Endothelial cell of umbilical vein (primary cell): ENCODE results near the gene TXNL4A. TPM values are rescaled to one million over a fixed set of nuclear protein-coding genes. Genes with fewer than 3 reads are reported as not detected.

Source experiments
- BruUV-seq: library from RNA; stranded (reverse); fragments of 400-500 nt; replicated peaks from 2 replicates; lab custom pipeline; 2021; lab: Mats Ljungman, UMichigan
- CTCF ChIA-PET: fragments of 300-600, 350-600 bp; sonication (Branson Sonifier 250); formaldehyde crosslinking; loops from one replicate; lab custom pipeline; 2021; ENCODE audit warnings: antibody characterized with exemption, inconsistent platforms; lab: Charles Lee
- POLR2A ChIA-PET: fragments of 300-600, 350-600 bp; sonication (Branson Sonifier 250); formaldehyde crosslinking; loops from one replicate; lab custom pipeline; 2021; ENCODE audit warnings: antibody characterized with exemption, inconsistent platforms; lab: Charles Lee
- DNase-seq: peaks from one replicate; pipeline ENCODE4 v3.0.0-alpha.2; 2011; ENCODE audit warnings: low read depth, low spot score
- FAIRE-seq: peaks from 2 replicates; lab custom pipeline; 2011; peaks lifted over from hg19 to GRCh38; lab: Jason Lieb, UNC
- H2AFZ ChIP-seq: 2 replicates; pipeline ENCODE4 v1.6.0; 2012; ENCODE audit warnings: low read depth, low read length, control low read depth, inconsistent platforms
- H3K27ac ChIP-seq: 2 replicates; pipeline ENCODE4 v1.5.1; 2011; ENCODE audit warnings: low read depth, mild to moderate bottlenecking, control low read depth, low read length, moderate library complexity; ENCODE audit not compliant: insufficient read depth
- H3K27me3 ChIP-seq, 2 experiments: 2 replicates each; pipeline versions ENCODE4 v1.6.0 to v1.6.1; 2011; ENCODE audit warnings: low read length in 2 of 2, mixed read lengths in 1 of 2; ENCODE audit not compliant: control insufficient read depth in 2 of 2, insufficient read depth in 2 of 2
- H3K36me3 ChIP-seq, 2 experiments: 2 replicates in 1 of 2; 3 replicates in 1 of 2; pipeline ENCODE4 v1.5.1; 2011; ENCODE audit warnings: low read length in 2 of 2, mild to moderate bottlenecking in 1 of 2, moderate library complexity in 1 of 2; ENCODE audit not compliant: control insufficient read depth in 2 of 2, insufficient read depth in 2 of 2; ENCODE audit errors: extremely low read depth in 1 of 2
- H3K4me1 ChIP-seq: 3 replicates; pipeline ENCODE4 v1.5.1; 2011; ENCODE audit warnings: mild to moderate bottlenecking, low read length; ENCODE audit not compliant: control insufficient read depth, insufficient read depth; ENCODE audit errors: extremely low read depth
- H3K4me2 ChIP-seq: 2 replicates; pipeline ENCODE4 v1.6.1; 2011; ENCODE audit warnings: low read length, control low read depth, mixed read lengths; ENCODE audit not compliant: insufficient read depth
- H3K4me3 ChIP-seq, 3 experiments: fragments of 200-600 bp in 1 of 3; sonication (generic), shearing (Covaris generic) in 1 of 3; replicated peaks in 1 of 3; 2 replicates each; pipeline ENCODE4 v1.5.1; 2011 to 2016; ENCODE audit warnings: control low read depth in 3 of 3, low read length in 3 of 3, mild to moderate bottlenecking in 2 of 3, inconsistent platforms in 1 of 3, low read depth in 1 of 3, moderate library complexity in 1 of 3; ENCODE audit not compliant: insufficient read depth in 1 of 3
- H3K79me2 ChIP-seq: 2 replicates; pipeline ENCODE4 v1.6.0; 2012; ENCODE audit warnings: low read length, inconsistent platforms; ENCODE audit not compliant: control insufficient read depth, insufficient read depth
- H3K9ac ChIP-seq: replicated peaks from 2 replicates; pipeline ENCODE3; 2011; ENCODE audit warnings: low read length, control low read depth; ENCODE audit not compliant: insufficient read depth; ENCODE audit errors: extremely low read depth
- H3K9me1 ChIP-seq: replicated peaks from 3 replicates; pipeline ENCODE4 v1.6.0; 2011; ENCODE audit warnings: mild to moderate bottlenecking, low read length; ENCODE audit not compliant: control insufficient read depth, insufficient read depth; ENCODE audit errors: extremely low read depth
- H3K9me3 ChIP-seq: replicated peaks from 2 replicates; pipeline ENCODE4 v1.5.1; 2012; ENCODE audit warnings: low read length, inconsistent platforms; ENCODE audit not compliant: control insufficient read depth, insufficient read depth
- H4K20me1 ChIP-seq: replicated peaks from 2 replicates; pipeline ENCODE3; 2011; ENCODE audit warnings: mild to moderate bottlenecking, low read length; ENCODE audit not compliant: control insufficient read depth, insufficient read depth; ENCODE audit errors: extremely low read depth
- CTCF ChIP-seq, 2 donors: IDR thresholded peaks; 1 replicate in 1 of 2; 2 replicates in 1 of 2; pipeline ENCODE4 v1.5.1; 2011; ENCODE audit warnings: low read length in 2 of 2, mild to moderate bottlenecking in 2 of 2, moderate library complexity in 2 of 2, control low read depth in 1 of 2, inconsistent platforms in 1 of 2, low read depth in 1 of 2; ENCODE audit not compliant: insufficient read depth in 1 of 2; ENCODE audit errors: extremely low read depth in 1 of 2
- EZH2 ChIP-seq: IDR thresholded peaks from 2 replicates; pipeline ENCODE4 v1.6.1; 2012; ENCODE audit warnings: borderline replicate concordance, low read depth, mild to moderate bottlenecking, moderate library complexity, low read length, inconsistent platforms; ENCODE audit not compliant: severe bottlenecking
- FOS ChIP-seq: IDR thresholded peaks from 2 replicates; pipeline ENCODE4 v1.6.1; 2011; ENCODE audit warnings: mild to moderate bottlenecking, low read length, moderate library complexity, borderline replicate concordance; ENCODE audit not compliant: insufficient read depth
- GATA2 ChIP-seq: IDR thresholded peaks from 2 replicates; pipeline ENCODE4 v1.7.0; 2011; ENCODE audit warnings: low read depth, mild to moderate bottlenecking, moderate library complexity, mixed read lengths, low read length; ENCODE audit not compliant: insufficient read length, insufficient read depth
- JUN ChIP-seq: IDR thresholded peaks from 2 replicates; pipeline ENCODE4 v1.6.1; 2011; ENCODE audit warnings: borderline replicate concordance, low read depth; ENCODE audit not compliant: insufficient read length, insufficient read depth
- MAX ChIP-seq: IDR thresholded peaks from 2 replicates; pipeline ENCODE4 v1.6.1; 2011; ENCODE audit not compliant: insufficient read depth, insufficient read length
- MYC ChIP-seq: IDR thresholded peaks from one replicate; pipeline ENCODE4 v1.6.1; 2011; ENCODE audit warnings: mild to moderate bottlenecking, low read depth, low read length
- POLR2A ChIP-seq: IDR thresholded peaks from 2 replicates; pipeline ENCODE4 v1.6.1; 2012; ENCODE audit warnings: low read depth, mild to moderate bottlenecking, control low read depth, low read length
- POLR2AphosphoS5 ChIP-seq: IDR thresholded peaks from 2 replicates; pipeline ENCODE4 v1.6.1; 2012; ENCODE audit warnings: low read depth, mild to moderate bottlenecking, control low read depth, low read length, moderate library complexity; ENCODE audit not compliant: insufficient read depth
- dilution Hi-C: fragments of 300-500 bp; cut with MboI; formaldehyde crosslinking; loops from one replicate; pipeline ENCODE4 v1.15.0; 2019; ENCODE audit warnings: low sequenced_read_pairs; ENCODE audit not compliant: extremely low pct_ligation_motif_present
- intact Hi-C: fragments of 100-400 bp; cut with micrococcal nuclease; formaldehyde crosslinking; loops from one replicate; pipeline ENCODE4 v1.10.0; 2022
- polyA plus RNA-seq, 4 experiments: library from polyadenylated mRNA; depleted of rRNA in 3 of 4; stranded (reverse) in 3 of 4; unstranded in 1 of 4; fragments of >200 nt; gene quantifications; 2 replicates each; pipeline versions ENCODE4 v1.2.1 to v1.2.3, GENCODE V29; 2011 to 2012; ENCODE audit warnings: missing spikeins in 1 of 4
- total RNA-seq: library from RNA; stranded (reverse); gene quantifications from 2 replicates; pipeline ENCODE4 v1.2.3, GENCODE V29; 2021

TXNL4A gene
- total and polyA plus RNA-seq, 2 donors (not counting 3 experiments of a cell fraction or from before 2014, with no cell fraction given), result 148 to 172 TPM

- no peak for TF ChIP-seq POLR2A
- no peak for TF ChIP-seq GATA2
- no peak for TF ChIP-seq MYC
- no peak for TF ChIP-seq JUN
- TF ChIP-seq FOS, result no peak
- BruUV-seq, result no TSS peak
- H3K27ac ChIP-seq, result no peak overlapping the region
- POLR2A ChIA-PET, result no interaction called here
- CTCF ChIA-PET, result interaction anchor here (0.9 kb wide), 1 partner anchor 213 kb away, joined by 3 read pairs; no protein-coding TSS in a partner anchor
- H3K27me3 ChIP-seq, result no peaks in the 10 kb centered on the region
- intact Hi-C loops, result no loop called here
- no peak overlapping the region for H3K9ac ChIP-seq
- H3K4me3 ChIP-seq, result no peak overlapping the region
- DNase-seq (no peak), FAIRE-seq (no peak)
- H4K20me1 ChIP-seq, result no peaks in the 10 kb centered on the region
- H3K4me2 ChIP-seq, result no peak overlapping the region
- peaks cover 5% of the 10 kb centered on the region for H3K4me1 ChIP-seq
- dilution Hi-C loops, result no loop called here
- no peaks in the 10 kb centered on the region for H3K9me3 ChIP-seq
- peaks cover 0 to 7% of the 10 kb centered on the region in 2 experiments for H3K36me3 ChIP-seq
- no peak overlapping the region for H2AFZ ChIP-seq
- peaks cover 28% of the 10 kb centered on the region for H3K79me2 ChIP-seq
- no peaks in the 10 kb centered on the region for H3K9me1 ChIP-seq
These were observed 41.2 kb downstream of the TXNL4A start for GRCh38 chr18:79947054-79947755.

- Histone ChIP-seq H3K9ac (no peak overlapping the region), H3K9me3 (no peaks in the 10 kb centered on the region), H3K9me1 (no peaks in the 10 kb centered on the region), H3K27ac (no peak overlapping the region), H3K79me2 (peaks cover 29% of the 10 kb centered on the region), H4K20me1 (no peaks in the 10 kb centered on the region), H3K27me3 (no peaks in the 10 kb centered on the region), H3K4me2 (no peak overlapping the region), H3K4me3 (no peak overlapping the region), H3K4me1 (peaks cover 4% of the 10 kb centered on the region), H3K36me3 (peaks cover 4 to 20% of the 10 kb centered on the region in 2 experiments), H2AFZ (no peak overlapping the region)
- DNase-seq, result no peak
- ChIA-PET CTCF (no interaction called here), POLR2A (no interaction called here)
- no peak for FAIRE-seq
- BruUV-seq, result no TSS peak
- intact Hi-C loops (no loop called here), dilution Hi-C loops (no loop called here)
- TF ChIP-seq GATA2 (no peak), FOS (no peak), POLR2A (no peak), CTCF (IDR thresholded peaks at IDR 0.05; ENCODE audit: extremely low read depth in 1 of 2, insufficient read depth in 1 of 2, low read depth in 1 of 2, low read length in 2 of 2) (no peak), POLR2AphosphoS5 (no peak), JUN (no peak), MAX (no peak), EZH2 (no peak), MYC (no peak)
These were observed 43.0 kb downstream of the TXNL4A start for GRCh38 chr18:79945118-79946042.
